Measurements from ENCODE around the gene GMDS. TPM values are rescaled to one million over a fixed set of nuclear protein-coding genes. Genes with fewer than 3 reads are reported as not detected.

The GMDS gene
- total RNA-seq, 6 experiments from 2014 or later, result 13.2 to 18.0 (median 14.7) TPM

DNA sequence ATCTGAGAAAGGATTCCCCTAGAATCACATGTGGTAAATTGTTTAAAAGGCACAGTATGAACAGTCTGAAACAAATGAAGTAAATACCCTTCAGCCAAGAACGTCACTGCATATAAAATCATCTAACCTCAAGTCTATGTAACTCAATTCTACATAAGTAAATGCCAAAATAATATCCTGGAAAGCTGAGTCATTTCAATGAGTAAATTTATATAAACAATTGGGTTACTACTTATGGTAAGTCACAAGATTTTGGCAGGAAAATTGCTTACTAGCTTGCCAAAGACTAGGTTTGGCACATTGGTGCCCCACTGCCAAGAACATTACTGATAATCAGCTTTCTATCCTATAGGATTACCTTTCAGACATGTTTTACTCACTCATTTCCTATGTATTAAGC is 8.4 kb downstream of the GMDS start:
- peak; percentile 84 for DNase-seq
- H3K9me3 Mint-ChIP-seq, result no peaks in the 10 kb centered on the region
- H3K27me3 Mint-ChIP-seq (ENCODE audit: insufficient read depth), result no peaks in the 10 kb centered on the region; the same call in 1 of the 2 replicates
- H3K4me1 Mint-ChIP-seq (ENCODE audit: low read depth), result peaks cover 39% of the 10 kb centered on the region
- no peaks in the 10 kb centered on the region for H3K36me3 Mint-ChIP-seq (ENCODE audit: low read depth)
- H3K4me3 Mint-ChIP-seq, result no peak overlapping the region
- TF ChIP-seq CTCF (IDR thresholded peaks at IDR 0.05), result no peak
- H3K27ac Mint-ChIP-seq, result peak overlapping the region; percentile 28; the same call in 1 of the 2 replicates

DNA sequence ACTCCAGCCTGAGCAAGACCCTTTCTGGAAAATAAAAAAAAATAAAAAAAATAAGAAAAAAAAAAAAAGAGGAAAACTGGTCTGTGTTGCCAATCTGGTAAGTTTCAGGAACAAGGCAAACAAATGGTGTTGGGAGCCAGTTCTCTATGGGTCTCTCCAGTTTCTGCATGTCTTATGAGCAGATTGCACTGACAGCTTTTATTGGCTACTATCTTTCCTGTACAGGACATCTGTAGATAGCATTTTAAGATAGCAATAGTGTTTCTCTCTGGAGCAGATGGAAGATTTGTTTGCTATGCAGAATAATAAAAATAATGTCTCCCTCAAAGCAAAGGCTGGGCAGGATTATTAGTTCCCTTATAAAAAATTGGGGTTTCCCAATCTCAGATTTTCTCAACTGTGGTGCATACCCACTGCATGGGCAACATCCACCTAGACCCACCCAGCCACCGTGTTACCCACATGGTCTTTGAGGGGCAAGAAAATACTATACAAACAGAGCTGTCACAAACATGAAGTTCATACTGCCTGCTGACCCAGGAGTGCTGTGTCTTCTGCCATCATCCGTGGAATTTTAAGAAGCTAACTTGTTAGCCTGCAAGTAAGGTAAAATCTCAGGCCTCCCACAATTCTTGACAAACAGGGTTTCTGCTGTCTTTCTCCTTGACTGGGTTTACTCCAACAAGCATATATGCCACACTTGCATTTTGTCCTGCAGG is 9.5 kb downstream of the GMDS start:
- Mint-ChIP-seq H3K27me3 (ENCODE audit: insufficient read depth) (no peaks in the 10 kb centered on the region; the same call in 1 of the 2 replicates), H3K9me3 (no peaks in the 10 kb centered on the region), H3K36me3 (ENCODE audit: low read depth) (no peaks in the 10 kb centered on the region), H3K4me1 (ENCODE audit: low read depth) (peaks cover 49% of the 10 kb centered on the region), H3K27ac (no peak overlapping the region), H3K4me3 (no peak overlapping the region)
- no peak for DNase-seq
- no peak for TF ChIP-seq CTCF (IDR thresholded peaks at IDR 0.05)

DNA sequence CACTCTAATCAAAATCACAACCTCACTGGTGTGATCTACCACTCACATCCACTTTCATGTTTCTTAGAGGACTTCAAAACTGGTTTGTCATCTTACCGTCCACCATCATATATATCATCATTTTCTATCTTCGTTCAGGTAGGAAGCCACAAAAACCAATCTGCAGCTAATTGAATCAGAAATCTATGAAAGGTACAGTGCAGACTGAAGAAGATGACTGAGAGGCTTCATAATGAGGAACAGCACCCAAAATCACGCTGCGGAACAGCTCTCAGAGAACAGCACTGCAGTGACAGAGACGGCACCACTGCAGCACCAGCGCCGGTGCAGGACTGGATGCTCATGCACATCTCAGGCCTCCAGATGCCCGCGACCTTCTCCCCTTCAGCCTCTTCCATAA is 13.0 kb downstream of the GMDS start:
- H3K9me3 Mint-ChIP-seq, result no peaks in the 10 kb centered on the region
- H3K27me3 Mint-ChIP-seq (ENCODE audit: insufficient read depth), result no peaks in the 10 kb centered on the region; the same call in 1 of the 2 replicates
- H3K4me3 Mint-ChIP-seq, result no peak overlapping the region
- no peak for TF ChIP-seq CTCF (IDR thresholded peaks at IDR 0.05)
- H3K4me1 Mint-ChIP-seq (ENCODE audit: low read depth), result peaks cover 38% of the 10 kb centered on the region
- no peak overlapping the region for H3K27ac Mint-ChIP-seq
- no peaks in the 10 kb centered on the region for H3K36me3 Mint-ChIP-seq (ENCODE audit: low read depth)
- no peak for DNase-seq

DNA sequence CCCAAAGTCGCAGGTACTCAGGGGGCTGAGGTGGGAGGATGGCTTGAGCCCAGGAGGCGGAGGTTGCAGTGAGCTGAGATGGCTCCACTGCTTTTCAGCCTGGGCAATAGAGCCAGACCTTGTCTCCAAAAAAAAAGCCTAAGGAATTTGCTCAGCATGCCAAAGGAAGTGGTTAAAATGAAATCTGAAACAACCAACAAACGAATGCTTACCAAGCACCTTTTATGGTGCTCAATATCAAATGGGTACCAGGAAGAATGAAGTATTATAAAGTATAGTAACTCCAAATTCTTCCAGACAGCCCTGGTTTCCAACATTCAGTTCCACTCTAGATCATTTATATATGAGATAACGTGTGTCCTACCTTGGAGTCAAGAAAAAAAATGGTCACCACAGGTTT is 14.0 kb downstream of the GMDS start:
- DNase-seq, result no peak
- Mint-ChIP-seq H3K36me3 (ENCODE audit: low read depth) (no peaks in the 10 kb centered on the region), H3K4me3 (no peak overlapping the region), H3K4me1 (ENCODE audit: low read depth) (peaks cover 28% of the 10 kb centered on the region), H3K9me3 (no peaks in the 10 kb centered on the region), H3K27ac (no peak overlapping the region), H3K27me3 (ENCODE audit: insufficient read depth) (no peaks in the 10 kb centered on the region; the same call in 1 of the 2 replicates)
- TF ChIP-seq CTCF (IDR thresholded peaks at IDR 0.05), result no peak

DNA sequence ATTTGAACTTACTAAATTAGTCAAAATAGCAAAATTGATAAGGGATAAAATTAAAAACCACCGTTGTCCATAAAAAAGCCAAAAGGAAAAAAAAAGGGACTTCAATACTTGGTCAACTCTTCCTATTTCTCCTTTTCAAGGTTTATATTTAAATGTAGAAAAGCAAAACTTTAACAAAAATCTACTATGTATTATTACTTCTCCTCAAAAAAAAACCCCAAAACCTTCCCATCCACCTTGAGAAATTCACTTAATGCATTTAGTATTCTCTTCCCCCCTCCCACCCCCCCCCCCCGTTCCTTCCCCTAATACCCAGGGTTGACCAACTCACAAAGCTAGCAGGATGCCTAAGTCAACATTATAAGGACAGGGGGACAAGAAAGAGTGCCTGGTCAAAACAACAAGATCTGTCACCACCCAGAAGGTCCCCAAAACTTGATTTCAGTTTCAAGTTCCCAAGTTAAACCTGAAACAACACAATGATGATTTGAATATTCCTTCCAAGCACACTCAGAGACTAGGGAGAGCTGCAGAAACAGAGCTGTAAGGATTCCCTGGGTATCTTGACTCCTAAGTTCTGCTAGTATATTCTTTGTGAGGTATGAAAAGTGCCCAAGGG is 14.6 kb downstream of the GMDS start:
- peaks cover 27% of the 10 kb centered on the region for H3K4me1 Mint-ChIP-seq (ENCODE audit: low read depth)
- no peaks in the 10 kb centered on the region for H3K36me3 Mint-ChIP-seq (ENCODE audit: low read depth)
- no peaks in the 10 kb centered on the region for H3K9me3 Mint-ChIP-seq
- H3K27me3 Mint-ChIP-seq (ENCODE audit: insufficient read depth), result no peaks in the 10 kb centered on the region; the same call in 1 of the 2 replicates
- no peak overlapping the region for H3K4me3 Mint-ChIP-seq
- H3K27ac Mint-ChIP-seq, result no peak overlapping the region
- DNase-seq, result no peak
- TF ChIP-seq CTCF (IDR thresholded peaks at IDR 0.05), result no peak
